ENCODE data around the gene VAPB. TPM values are rescaled to one million over a fixed set of nuclear protein-coding genes. Genes with fewer than 3 reads are reported as not detected.

VAPB gene
- polyA plus RNA-seq, 3 donors = 51.8 to 59.3 (median 58.2) TPM

DNA sequence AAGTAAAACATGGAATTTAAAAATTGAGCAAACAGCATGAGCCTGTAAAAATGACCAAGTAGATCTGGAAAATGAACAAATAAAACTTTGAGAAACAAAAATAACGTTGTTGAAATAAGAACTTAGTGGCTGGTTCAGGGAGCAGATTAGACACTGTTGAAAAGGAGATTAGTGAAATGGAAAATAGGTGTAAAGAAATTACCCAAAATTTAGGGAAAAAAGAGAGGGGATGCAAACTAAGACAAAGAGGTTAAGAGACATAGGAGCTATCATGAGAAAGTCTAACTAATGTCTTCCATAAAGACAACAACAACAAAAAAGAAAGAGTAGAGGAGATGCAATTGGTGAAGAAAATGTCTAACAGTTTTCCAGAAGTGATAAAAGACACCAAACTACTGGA lies 97.2 kb downstream of the VAPB start:
- no peak for DNase-seq (ENCODE audit: extremely low read depth in 1 of 11, low read depth in 9 of 11, low spot score in 4 of 11)

DNA sequence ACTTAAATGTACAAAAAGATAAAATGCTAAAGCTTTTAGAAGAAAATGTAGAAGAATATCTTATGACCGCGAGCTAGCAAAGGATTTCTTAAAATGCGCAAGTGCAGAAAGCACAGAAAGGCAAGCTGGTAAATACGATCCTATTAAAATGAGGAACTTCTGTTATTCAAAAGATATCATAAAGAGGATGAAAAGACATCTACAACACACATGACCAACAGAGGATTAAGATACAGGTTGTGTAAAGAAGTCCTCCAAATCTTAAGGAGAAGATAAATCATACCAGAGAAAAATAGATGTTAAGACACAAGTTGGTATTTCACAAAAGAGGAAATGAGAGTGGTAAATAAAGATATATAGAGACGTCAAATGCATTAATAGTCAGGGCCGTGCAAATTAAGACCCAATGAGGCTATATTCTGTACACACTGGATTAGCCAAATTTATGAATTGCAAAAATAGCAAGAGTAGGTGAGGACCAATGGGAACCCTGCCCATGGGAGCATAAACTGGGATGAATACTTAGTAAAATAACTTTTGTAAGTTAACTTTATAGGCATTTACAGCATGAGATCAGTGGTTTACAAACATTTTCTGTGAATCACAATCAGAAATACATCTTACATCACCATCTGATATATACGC lies 103.2 kb downstream of the VAPB start:
- DNase-seq (ENCODE audit: extremely low read depth in 1 of 11, low read depth in 9 of 11, low spot score in 4 of 11) = no peak

- no peak for DNase-seq (ENCODE audit: extremely low read depth in 1 of 11, low read depth in 9 of 11, low spot score in 4 of 11)
These were observed 103.9 kb downstream of the VAPB start for GRCh38 chr20:58492795-58493524.

GRCh38 chr20:58494923-58495622 lies 106.0 kb downstream of the VAPB start:
- DNase-seq (ENCODE audit: extremely low read depth in 1 of 11, low read depth in 9 of 11, low spot score in 4 of 11) = no peak

DNA sequence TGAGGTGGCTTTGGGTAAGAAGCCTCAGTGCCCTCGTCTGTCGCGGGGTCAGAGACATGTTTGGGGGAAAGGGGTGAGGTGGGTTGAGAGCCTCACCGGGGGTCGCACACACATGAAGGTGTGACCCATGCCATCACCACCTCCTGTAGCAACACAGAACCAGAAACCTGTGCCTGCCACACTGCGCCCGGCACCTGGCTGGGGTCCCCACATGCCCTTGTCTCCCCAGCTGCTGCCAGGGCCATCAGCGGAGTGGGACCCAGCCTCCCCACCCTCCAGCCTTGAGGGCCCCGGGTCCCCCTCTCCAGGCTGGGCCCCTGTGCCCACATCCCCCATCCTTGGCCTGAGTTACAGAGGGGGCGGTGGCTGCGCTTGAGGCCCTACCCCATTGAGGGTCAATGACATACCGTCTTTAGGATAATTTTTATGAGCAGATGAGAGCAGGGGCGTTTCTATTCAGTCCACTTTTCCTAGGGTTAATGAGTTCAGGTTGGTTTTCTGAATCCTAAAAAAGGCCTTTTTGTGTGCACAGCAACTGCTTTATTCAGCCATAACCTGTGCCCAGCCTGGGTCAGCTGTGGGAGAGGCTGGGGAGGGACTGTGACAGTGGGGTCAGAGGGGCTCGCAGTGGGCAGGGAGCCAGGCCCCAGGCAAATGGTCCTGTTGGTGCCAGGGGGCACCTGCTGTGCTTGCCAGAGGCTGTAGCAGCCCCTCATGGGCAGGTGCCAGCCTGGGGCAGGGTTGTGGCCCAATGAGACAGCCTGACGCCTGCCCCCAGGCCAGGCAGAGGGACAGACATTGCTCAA lies 106.8 kb downstream of the VAPB start:
- no peak for DNase-seq (ENCODE audit: extremely low read depth in 1 of 11, low read depth in 9 of 11, low spot score in 4 of 11)

- no peak for DNase-seq (ENCODE audit: extremely low read depth in 1 of 11, low read depth in 9 of 11, low spot score in 4 of 11)
These were observed 107.4 kb downstream of the VAPB start for GRCh38 chr20:58496429-58496769.

GRCh38 chr20:58497076-58497641 lies 108.1 kb downstream of the VAPB start:
- no peak for DNase-seq (ENCODE audit: extremely low read depth in 1 of 11, low read depth in 9 of 11, low spot score in 4 of 11)

- DNase-seq (ENCODE audit: extremely low read depth in 1 of 11, low read depth in 9 of 11, low spot score in 4 of 11) = no peak
These were observed 108.9 kb downstream of the VAPB start for GRCh38 chr20:58497724-58498469.

GRCh38 chr20:58498470-58499068 lies 109.5 kb downstream of the VAPB start:
- DNase-seq (ENCODE audit: extremely low read depth in 1 of 11, low read depth in 9 of 11, low spot score in 4 of 11) = no peak

GRCh38 chr20:58500256-58500655 lies 111.2 kb downstream of the VAPB start:
- no peak for DNase-seq (ENCODE audit: extremely low read depth in 1 of 11, low read depth in 9 of 11, low spot score in 4 of 11)

Other genes with a start within 250 kb of the VAPB start
- not detected for gene ANKRD60, start 160.6 kb upstream of the VAPB start, polyA plus RNA-seq (ENCODE audit: insufficient read length in 3 of 3)
- gene RAB22A, start 79.5 kb upstream of the VAPB start, polyA plus RNA-seq (ENCODE audit: insufficient read length in 3 of 3) = 10 to 100 TPM; 18.6 to 21.2 (median 19.0) TPM
- gene APCDD1L, start 126.2 kb downstream of the VAPB start, polyA plus RNA-seq (ENCODE audit: insufficient read length in 3 of 3) = 10 to 100 TPM; 14.5 to 19.2 (median 18.7) TPM